GM19467 (cell line): ENCODE measurements around the gene TXNL4B.
"Not testable (repeated sequence)": the region's sequence is repeated elsewhere in the genome, so short reads cannot be mapped to it uniquely, and the experiment has no call there.

ENCODE experiments used
- ATAC-seq: cut with Tn5 transposase; IDR thresholded peaks from one replicate; pipeline ENCODE4 v1.9.1; 2021; ENCODE audit warnings: mild to moderate bottlenecking, moderate library complexity; ENCODE audit not compliant: unreplicated experiment

TXNL4B gene

DNA sequence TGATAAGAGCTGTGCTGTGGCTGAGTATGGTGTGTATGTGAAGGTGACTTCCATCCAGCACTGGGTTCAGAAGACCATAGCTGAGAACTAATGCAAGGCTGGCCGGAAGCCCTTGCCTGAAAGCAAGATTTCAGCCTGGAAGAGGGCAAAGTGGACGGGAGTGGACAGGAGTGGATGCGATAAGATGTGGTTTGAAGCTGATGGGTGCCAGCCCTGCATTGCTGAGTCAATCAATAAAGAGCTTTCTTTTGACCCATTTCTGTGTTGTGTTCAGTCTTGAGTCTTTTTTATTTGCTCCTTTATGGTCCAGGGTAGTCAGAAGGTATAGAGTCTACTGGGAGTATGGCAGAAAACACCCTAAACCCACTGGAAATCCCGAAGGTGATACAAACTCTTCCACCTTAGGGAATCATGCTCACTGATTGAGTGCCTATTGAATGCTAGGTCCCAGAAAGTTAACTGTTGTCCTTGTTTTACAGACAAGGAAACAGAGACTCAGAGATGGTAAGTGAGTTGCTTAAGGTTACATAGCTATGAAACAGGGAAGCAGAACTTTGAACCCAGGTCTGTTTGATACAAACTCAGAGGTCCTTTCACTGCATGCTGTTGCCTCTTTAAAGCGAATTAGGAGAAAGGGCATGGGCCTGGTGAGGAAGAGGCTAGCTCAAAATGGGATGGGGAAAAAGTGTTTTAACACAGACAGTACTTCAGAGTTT is 16.3 kb downstream of the TXNL4B start:
- not testable (repeated sequence) for ATAC-seq

DNA sequence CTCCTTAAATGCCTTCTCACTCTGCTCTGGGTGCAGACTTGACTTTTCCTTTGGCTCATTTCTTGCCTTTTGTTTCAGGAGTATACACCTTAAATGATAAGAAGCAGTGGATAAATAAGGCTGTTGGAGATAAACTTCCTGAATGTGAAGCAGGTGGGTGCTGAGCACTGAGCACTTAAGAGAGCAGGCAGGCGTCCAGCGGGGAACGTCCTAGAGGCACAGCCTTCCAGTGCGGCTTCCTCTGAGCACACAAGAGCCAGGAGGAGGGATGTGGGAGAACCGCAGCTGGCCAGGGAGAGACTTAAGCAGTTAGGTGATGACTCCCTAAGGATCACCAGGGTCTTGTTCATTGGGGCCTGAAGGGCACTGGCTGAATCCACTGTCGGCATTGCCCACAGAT is 18.4 kb downstream of the TXNL4B start:
- ATAC-seq: not testable (repeated sequence)

DNA sequence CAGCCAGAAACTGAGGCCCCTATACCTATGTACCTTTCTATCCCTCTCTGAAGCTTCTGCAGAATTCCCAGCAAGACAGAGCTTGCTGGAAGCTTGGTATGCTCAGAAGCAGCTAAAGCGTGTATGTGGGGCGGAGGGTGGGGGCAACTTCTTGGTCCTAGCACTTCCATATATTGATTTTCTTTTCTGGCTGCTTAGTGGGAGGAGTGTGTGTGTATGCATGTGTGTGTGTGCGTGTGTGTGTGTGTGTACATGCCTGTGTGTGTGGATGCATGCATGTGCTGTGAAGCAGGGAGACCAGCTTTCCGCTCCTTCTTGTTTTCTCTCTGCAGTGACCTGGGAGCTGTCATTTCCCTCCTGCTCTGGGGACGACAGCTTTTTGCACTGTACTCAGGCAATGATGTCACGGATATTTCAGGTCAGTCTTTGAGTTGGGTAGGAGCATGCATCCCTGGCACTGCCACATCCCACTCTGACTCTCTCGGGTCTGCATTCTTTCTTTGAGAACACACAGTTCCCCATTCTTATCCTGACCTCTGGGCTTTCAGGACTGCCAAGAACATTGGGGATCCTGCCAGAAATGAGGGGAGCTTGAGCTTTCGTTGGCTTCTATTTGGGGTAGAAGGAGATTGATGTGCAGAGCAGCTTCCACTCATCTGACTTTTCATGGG is 19.7 kb downstream of the TXNL4B start:
- ATAC-seq: no peak

DNA sequence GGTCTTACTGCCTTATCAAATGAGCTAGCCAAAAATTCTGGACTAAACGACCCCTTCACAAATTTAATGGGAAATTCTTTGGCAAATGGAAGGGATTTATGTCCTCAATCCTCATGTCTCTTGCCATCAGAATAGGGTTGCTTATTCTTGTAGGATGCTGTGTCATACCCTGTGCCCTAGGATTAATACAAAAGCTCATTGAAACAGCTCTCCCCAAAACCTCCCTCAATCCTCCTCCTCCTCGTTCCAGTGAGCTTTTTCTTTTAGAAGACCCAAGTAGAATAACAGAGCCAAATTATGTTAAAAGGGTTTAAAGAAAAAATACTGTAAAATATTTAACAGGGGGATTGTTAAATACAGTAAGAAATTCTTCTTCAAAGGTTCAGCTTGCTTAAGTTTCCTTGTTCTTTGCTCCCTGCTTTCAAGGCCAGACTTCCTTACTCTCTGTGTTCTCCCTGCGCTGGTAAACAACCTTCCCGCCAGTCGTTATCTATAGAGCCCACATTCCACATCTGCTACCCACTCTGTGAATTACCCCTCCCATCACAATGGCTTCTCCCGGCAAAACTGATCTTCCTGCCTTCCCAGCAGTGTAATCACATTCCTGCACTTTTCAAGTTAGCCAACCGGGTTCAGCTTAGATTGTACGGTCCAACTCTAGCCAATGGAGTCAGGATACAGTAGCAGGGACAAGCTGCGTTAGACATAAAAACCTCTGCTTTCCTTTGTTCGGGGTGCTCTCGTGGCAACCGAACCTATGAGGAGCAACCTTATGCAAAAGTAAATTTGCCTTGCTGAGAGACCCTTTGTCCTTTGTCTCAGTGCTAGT is 20.7 kb downstream of the TXNL4B start:
- no peak for ATAC-seq

DNA sequence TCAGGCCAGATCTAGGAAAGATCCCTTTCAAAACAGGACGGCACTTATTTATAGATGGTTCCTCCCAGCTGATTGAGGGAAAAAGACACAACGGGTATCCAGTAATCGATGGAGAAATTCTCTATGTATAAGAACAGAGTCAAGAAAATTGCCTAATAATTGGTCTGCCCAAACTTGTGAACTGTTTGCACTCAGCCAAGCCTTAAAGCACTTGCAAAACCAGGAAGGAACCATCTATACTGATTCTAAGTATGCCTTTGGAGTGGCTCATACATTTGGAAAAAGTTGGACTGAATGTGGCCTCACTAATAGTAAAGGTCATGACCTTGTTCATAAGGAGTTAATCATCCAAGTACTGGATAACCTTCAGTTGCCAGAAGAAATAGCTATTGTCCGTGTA is 24.5 kb downstream of the TXNL4B start:
- ATAC-seq: no peak

DNA sequence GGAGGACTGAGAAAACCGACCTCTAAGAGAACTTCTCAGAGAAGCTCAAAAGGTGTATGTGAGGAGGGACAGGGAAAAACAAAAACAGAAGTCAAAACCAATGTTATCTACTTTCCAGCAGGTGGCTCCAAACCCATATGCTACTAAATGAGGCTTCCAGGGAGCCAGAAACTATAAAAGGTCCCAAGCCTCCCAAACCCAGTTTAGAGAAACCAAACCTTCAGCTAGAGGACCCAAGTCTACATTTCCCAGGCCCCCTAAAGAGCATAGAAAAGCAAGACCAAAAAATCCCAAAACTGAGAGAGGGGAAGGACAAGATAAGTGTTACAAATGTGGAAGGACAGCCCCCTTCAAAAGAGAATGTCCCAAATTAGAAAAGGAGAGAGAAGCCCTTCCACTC is 26.7 kb downstream of the TXNL4B start:
- ATAC-seq: no peak

DNA sequence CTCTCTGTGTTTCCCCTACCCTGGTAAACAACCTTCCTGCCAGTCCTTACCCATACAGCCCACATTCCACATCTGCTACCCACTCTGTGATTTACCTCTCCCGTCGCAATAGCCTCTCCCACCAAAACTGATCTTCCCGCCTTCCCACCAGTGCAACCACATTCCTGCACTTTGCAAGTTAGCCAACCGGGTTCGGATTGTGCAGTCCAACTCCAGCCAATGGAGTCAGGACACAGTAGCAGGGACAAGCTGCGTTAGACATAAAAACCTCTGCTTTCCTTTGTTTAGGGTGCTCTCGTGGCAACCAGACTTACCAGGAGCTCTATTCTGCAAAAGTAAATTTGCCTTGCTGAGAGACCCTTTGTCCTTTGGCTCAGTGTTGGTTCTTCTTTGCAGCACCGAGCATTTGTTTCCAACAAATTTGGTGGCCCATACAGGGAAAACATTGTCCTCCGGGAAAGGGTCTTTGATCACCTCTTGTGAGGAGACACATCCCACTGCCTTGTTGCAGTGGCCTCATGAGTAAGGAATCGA is 29.0 kb downstream of the TXNL4B start:
- no peak for ATAC-seq

DNA sequence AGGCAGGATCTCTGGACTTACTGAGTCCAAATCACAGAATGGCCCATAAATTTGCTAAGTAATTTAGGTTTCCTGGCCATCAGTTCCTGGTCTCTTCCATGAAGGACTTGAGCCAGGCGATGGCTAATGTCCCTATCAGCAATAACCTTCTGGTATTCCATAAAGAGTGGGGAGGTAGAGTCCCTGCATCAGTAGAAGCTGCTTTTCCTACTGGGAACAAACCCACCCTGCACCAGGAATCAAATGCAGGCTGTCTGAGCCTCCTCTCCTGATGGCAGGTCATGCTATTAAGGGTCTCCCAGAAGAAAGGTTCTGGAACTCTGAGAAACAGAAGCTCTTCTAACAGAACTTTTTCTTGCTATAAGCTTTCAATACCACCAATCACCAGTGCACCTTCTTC is 31.9 kb downstream of the TXNL4B start:
- ATAC-seq: no peak

DNA sequence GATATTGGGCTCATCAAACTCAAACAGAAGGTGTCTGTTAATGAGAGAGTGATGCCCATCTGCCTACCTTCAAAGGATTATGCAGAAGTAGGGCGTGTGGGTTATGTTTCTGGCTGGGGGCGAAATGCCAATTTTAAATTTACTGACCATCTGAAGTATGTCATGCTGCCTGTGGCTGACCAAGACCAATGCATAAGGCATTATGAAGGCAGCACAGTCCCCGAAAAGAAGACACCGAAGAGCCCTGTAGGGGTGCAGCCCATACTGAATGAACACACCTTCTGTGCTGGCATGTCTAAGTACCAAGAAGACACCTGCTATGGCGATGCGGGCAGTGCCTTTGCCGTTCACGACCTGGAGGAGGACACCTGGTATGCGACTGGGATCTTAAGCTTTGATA is 33.0 kb downstream of the TXNL4B start:
- ATAC-seq: no peak

DNA sequence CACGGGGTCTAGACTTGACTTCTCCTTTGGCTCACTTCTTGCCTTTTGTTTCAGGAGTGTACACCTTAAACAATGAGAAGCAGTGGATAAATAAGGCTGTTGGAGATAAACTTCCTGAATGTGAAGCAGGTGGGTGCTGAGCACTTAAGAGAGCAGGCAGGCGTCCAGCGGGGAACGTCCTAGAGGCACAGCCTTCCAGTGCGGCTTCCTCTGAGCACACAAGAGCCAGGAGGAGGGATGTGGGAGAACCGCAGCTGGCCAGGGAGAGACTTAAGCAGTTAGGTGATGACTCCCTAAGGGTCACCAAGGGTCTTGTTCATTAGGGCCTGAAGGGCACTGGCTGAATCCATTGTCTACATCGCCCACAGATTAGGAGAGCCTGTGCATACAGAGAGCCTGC is 34.4 kb downstream of the TXNL4B start:
- not testable (repeated sequence) for ATAC-seq

DNA sequence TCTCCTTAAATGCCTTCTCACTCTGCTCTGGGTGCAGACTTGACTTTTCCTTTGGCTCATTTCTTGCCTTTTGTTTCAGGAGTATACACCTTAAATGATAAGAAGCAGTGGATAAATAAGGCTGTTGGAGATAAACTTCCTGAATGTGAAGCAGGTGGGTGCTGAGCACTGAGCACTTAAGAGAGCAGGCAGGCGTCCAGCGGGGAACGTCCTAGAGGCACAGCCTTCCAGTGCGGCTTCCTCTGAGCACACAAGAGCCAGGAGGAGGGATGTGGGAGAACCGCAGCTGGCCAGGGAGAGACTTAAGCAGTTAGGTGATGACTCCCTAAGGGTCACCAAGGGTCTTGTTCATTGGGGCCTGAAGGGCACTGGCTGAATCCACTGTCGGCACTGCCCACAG is 36.1 kb downstream of the TXNL4B start:
- not testable (repeated sequence) for ATAC-seq

DNA sequence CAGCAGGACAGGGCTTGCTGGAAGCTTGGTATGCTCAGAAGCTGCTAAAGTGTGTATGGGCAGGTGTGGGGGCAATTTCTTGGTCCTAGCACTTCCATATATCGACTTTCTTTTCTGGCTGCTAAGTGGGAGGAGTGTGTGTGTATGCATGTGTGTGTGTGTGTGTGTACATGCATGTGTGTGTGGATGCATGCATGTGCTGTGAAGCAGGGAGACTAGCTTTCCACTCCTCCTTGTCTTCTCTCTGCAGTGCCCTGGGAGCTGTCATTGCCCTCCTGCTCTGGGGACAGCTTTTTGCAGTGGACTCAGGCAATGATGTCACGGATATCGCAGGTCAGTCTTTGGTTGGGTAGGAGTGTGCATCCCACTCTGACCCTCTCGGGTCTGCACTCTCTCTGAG is 37.5 kb downstream of the TXNL4B start:
- ATAC-seq: no peak

DNA sequence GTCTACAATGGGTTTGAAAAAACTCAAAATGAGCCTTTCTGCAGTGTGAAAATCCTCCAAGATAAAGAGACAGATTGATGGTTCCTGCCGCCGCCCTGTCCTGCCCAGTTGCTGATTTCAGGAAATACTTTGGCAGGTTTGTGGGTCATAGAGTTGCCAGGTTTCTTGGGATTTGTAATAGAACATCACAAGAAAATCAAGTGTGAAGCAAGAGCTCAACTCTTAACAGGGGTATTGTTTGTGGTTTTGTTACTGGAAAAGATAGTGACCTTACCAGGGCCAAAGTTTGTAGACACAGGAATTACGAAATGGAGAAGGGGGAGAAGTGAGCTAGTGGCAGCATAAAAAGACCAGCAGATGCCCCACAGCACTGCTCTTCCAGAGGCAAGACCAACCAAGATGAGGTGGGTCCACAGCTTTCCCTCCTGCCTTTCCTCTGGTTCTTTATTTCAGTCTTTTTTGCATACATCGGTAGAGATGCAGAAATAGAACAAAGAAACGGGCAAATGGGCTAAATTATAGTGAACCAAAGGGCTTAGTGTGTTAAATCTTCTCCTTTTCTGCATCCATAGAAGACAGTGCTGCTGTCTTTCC is 39.1 kb downstream of the TXNL4B start, which contains the start of gene HP:
Gene HP (plus strand): TSS at position 252 of the 594 bp plus-strand sequence. CDS start 148 bp downstream, at position 400.
- ATAC-seq: not testable (repeated sequence)

DNA sequence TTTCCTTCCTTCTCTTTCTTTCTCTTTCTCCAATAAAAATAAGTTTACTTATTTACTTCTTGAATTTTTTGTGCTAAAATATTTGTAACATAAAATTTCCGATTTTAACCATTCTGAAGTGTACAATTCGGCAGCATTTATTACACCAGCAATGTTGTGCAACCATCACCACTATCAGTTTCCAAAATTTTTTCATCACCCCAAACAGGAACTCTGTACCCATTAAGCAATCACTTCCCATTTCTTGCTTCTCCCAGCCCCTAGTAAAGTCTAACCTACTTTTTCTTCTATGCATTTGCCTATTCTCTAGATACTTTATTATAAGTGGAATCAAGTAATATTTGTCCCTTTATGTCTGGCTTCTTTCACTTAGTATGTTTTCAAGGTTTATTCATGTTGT is 41.6 kb downstream of the TXNL4B start:
- no peak for ATAC-seq

DNA sequence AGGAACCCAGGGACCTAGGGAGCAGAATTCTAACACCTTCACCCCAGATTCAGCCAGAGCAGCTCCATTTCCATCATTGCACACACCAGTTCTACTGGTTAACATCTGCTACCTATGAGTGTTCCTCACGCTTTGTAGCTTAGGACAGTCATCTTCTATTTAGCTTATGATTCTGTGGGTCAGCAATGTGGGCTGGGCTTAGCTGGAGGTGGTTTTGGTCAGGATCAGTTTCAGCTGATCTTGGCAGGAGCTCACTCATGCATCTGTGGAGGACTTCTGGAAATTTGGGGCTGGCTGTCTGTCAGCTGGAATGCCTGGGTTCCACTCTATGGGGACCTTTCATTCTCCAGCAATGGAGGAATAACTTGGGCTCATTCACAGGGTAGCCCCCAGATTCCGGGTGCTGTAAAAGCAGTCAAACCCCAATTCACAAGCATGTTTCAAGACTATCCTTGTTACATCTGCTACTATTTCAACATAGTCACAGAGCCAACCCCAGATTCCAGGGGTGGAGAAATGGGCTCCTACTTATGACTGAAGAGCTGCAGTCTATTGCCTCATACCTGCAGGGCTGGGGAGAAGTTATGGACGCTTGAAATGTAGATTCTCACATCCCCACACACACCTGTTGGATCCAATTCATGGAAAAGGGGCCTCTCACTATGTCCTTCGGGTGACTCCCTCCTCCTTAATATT is 42.5 kb downstream of the TXNL4B start:
- no peak for ATAC-seq

DNA sequence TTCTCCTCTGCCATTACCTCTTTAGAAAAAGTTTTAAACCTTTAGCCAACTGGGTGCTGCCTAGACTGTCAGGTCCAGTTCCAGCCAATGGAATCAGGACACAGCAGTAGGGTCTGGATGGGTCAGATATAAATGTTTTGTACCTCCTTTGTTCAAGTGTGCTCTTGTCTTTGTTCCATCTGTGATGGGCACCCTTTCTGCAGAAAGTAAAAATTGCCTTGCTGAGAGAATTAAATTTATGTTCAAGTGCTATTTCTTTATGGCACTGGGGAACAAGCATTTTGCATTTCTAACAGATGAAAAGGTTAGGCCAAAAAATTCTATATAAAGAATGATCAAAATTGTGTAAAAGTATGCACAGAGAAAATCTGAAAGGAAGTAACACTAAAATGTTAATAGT is 44.3 kb downstream of the TXNL4B start:
- no peak for ATAC-seq

DNA sequence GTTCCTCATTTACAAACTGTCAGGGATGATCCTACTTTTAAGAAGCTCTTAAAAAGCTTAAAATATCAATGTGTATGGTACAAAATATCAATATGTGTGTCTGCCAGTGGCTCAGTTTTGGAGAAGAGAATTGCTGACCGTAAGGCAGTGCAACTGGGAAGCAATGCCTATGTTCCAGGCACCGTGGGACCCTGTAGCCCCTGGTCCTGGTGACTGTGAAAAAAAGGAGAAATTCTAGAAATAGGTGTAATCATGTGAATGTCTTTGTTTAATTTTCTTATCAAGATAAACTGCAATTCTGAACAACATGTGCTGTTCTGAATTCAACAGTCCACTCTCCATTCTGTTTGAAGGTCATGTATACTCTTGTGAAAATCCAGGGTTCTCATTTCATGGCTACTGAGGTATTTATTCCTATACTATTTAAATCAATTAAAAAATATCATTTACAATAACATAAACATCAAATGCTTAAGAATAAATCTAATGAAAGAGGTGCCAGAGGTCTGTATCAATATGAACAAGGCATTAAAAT is 48.5 kb downstream of the TXNL4B start:
- no peak for ATAC-seq

DNA sequence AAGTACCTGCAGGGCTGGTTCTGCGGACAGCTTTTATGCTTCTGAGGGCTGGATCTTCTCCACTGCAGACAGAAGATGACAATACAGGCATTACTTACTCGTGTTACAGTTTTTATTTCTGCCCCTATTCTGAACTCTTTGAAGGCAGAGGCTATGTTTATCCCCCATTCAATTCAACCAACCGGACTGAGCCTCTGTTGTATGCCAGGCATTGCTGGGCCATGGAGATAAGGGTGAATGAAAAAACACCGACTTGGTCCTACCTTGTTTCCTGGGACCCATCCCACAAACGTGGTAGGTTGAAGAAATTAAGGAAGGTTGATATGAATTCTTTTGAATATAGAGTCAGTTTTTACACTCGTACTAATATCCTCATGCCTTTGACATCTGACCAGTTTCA is 49.1 kb downstream of the TXNL4B start:
- no peak for ATAC-seq

DNA sequence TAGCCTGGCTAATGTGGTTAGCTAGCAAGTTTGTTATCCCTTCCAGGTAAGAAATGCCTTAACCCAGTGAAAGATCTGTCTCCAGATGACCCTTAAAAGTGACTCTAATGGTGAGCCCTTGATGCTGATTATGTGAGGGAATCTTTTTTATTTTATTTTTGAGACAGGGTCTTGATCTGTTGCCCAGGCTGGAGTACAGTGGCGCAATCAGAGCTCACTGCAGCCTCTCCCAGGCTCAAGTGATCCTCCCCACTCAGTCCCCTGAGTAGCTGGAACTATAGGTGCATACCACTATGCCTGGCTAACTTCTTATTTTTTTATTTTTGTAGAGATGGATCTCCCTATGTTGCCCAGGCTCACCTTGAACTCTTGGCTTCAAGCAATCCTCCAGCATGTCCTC is 49.9 kb downstream of the TXNL4B start:
- ATAC-seq: no peak

DNA sequence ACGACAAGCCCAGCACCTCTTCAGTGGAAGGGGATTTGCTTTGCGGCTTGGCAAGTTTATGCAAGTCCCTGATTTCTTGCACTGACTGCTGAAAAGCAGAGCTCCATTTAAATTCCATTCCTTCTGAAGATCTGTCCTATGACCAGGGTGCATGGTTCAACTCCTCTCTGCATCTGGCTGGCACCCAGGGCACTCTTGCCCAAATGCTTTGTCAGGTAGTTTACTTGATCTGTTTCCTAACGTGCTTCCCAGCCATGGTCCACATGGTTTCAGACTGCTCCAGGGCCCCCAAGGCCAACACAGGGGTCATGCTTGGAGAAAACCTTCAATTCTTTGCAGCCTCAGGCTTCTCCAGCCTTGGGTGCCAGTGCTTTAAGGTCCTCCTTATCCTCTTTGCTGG is 50.4 kb downstream of the TXNL4B start:
- no peak for ATAC-seq
